ENCODE data around the gene PRDM15.

PRDM15 gene

GRCh38 chr21:41907496-41908258 lies 28.5 kb upstream of the PRDM15 start:
- DNase-seq (ENCODE audit: low read depth, low spot score): no peak

- DNase-seq (ENCODE audit: low read depth, low spot score): no peak
Observed at GRCh38 chr21:41906770-41907169, 27.6 kb upstream of the PRDM15 start.

DNA sequence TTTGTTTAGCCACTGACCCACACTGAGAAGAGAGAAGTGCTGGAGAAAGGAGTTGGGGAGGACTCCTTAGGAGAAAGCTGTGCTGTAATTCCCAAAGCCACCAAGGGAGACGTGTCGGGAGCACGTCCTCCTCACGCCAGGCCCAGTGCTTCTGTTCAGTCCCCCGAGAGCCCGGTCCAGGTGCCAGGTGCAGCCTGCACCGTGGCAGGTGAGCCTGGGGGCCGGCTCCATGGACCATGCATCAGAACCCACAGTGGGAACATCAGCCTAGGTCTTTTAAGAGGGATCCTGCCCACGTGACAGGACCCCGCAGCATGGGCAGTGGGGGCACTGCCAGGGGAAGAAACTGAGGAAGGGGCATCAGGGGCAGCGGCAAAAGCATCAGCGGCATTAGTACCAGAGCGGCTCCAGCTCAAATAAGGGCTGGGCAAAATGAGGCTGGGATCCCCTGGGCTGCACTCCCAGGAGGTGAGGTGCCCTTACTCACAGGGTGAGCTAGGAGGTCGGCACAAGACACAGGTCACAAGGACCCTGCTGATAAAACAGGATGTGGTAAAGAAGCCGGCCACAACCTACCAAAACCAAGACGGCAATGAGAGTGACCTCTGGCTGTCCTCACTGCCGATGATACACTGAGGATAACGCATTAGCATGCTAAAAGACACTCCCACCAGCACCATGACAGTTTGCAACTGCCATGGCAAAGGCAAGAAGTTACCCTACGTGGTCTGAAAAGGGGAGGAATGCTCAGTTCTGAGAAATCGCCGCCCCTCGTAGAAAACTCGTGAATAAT lies 24.6 kb upstream of the PRDM15 start:
- DNase-seq (ENCODE audit: low read depth, low spot score): no peak

DNA sequence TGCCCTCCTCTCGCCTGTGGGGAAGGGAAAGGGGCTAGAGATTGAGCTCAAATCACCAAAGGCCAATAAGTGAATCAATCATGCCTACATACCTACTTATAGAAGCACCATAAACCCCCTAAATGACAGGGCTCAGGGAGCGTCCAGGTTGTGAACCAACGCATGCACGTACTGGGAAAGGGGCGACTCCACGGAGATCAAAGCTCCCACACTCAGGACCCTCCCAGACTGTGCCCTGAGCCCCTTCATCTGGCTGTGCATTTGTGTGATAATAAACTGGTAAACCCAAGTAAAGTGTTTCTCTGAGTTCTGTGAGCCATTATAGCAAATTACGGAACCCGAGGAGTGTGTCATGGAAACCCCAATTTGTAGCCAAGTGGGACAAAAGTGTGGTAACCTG lies 23.8 kb upstream of the PRDM15 start:
- DNase-seq (ENCODE audit: low read depth, low spot score): no peak

DNA sequence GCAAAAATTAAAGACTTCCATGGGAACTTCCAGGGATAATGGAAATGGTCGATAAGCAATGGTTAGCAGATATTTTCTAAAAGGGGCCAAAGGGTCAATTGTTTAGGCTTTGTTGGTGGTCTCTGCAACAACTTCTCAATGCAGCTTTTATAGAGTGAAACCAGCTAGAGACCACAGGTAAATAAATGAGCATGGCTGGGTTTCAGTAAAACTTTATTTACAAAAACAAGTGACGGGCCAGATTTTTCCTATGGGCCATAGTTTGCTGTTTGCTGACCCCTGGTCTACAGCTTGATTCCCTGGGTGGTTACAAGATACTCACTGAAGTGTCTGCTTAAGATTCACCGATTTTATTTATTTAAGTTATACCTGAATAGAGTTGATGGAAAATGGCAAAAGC lies 22.6 kb upstream of the PRDM15 start:
- no peak for DNase-seq (ENCODE audit: low read depth, low spot score)

- DNase-seq (ENCODE audit: low read depth, low spot score): no peak
Observed at GRCh38 chr21:41901099-41901498, 22.0 kb upstream of the PRDM15 start.

- peak; percentile 17 for DNase-seq (ENCODE audit: low read depth, low spot score)
Observed at GRCh38 chr21:41900401-41900800, 21.3 kb upstream of the PRDM15 start.

GRCh38 chr21:41899426-41900202 lies 20.5 kb upstream of the PRDM15 start:
- DNase-seq (ENCODE audit: low read depth, low spot score): no peak

DNA sequence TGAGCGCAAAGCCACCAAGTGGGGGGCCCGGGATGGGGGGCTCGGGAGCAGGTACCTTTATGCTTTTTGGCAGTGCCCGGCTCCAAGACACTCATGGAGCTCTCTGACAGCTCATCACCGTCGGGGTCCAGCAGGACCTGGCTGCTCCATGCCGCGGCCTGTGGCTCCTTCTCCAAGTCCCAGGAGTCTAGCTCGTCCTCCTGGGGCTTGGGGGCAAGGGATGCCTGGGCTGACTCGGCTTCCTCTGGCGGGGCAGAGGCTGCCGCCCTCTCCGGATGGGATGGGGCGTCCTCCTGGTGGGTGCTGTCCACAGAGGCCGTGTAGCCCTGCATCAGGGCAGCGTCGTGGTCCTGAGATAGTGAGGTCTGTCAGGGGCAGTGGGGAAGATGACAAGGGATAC lies 19.9 kb upstream of the PRDM15 start:
- DNase-seq (ENCODE audit: low read depth, low spot score): no peak

- DNase-seq (ENCODE audit: low read depth, low spot score): no peak
Observed at GRCh38 chr21:41897700-41898099, 18.6 kb upstream of the PRDM15 start.

DNA sequence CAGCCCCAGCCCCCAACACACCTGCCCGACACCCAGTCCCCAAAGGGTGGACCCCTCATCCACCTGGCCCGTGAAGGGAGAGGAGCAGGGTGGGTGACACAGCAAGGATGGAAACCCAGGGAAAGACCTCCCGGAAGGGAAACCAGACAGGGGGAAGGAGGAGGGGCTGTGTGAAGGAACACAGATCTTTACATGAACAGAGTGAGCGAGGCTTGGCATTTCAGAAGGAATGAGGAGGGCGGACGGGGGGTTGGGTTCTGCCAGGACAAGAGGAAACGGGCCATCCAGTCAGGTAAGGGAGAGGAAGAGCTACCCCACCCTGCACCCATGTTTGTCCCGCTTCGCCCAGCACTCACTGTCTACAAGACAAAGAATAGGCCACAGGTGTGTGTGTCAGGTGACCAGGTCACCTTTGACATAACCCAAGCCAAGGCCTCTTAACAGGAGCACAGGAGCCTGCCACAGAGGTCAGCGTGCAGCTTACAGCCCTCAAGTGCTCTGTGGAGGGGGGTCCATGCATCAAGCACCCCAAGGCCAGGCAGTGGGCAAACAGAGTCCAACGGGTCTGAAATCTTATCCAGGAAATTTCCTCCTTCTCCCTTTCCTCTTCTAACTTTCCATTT lies 18.0 kb upstream of the PRDM15 start:
- DNase-seq (ENCODE audit: low read depth, low spot score): no peak

DNA sequence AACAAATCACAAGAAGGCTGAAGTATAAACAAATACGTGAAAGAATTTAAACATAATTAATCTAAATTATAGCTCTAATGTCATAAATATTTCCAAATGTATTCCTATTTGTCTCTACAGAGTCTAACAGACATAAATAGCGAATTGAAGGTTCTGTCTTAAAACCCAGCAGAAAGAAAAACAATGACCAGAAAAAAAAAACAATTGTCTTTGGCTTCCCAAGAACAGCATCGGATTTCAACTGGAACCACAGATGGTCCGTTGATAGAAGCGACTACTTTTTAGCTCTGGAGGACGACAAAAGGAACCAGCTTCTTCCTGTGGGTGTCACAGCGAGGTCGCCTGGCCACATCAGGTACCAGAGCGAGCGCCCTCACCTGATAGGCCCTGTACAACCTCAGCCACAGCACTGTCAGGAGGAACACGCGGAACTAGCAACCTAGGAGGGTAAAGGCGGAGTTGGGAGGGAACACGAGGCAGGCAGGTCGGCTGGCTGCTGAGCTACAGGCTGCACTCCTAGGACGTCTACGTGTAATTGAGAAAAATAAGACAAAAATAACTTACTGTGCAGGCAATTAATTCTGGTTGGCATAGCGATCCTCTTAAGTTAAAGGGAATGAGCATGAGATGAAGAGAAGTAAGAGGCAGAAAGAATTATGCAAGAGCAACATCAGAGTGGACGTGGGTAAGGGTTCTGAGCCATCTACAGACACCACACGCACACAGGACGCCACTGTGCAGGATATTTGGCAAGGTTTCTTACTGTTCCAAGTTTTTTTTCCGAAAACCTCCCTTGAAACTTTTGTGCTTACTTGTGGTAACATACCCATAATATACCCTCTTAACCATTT lies 16.7 kb upstream of the PRDM15 start:
- DNase-seq (ENCODE audit: low read depth, low spot score): peak; percentile 21

DNA sequence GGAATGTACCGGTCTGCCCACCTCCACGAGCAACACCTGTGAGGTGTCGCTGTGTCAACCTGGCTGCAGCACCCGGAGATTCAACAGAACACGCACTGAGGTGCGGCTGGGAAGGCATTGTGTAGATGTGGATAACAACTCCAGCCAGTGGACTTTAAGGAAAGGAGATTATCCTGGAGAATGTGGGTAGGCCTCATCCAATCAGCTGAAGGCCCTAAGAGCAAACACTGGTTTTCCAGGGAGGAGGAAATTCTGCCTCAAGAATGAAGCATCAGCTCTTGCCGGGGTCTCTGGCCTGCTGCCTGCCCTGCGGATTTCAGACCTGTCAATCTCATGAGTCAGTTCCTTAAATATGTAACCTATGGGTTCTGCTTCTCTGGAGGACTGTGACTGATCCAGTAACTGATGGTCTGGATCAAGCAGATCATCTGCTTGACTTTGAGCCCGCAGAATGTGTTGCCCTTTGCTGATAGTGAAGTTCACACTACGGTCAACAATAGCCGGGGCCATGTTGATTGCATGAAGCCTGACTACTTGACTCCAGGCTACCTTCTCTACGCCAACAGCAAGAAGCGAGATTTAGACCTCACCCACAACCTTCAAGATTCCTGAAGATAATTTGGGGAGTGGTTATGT lies 15.9 kb upstream of the PRDM15 start:
- peak; percentile 95 for DNase-seq (ENCODE audit: low read depth, low spot score)

DNA sequence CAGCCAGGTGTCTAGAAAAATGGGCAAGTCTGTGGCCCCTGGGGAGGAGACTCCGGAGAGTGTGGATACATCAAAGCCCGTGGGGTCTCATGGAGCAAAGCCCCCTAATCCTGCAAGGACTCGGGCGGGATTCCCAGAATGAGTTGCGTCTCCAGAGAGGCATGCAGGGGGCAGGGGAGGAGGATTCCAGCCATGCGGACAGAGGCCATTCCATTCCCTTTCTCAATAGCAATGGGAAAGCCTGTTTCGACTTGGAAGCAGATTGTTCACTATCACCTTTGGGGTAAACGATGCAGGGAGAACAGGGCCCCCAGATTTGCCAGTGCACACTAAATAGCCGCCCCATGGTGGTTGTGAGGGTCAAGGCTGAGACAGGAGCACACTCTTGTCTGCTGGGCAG lies 15.4 kb upstream of the PRDM15 start:
- DNase-seq (ENCODE audit: low read depth, low spot score): no peak

GRCh38 chr21:41892726-41893125 lies 13.6 kb upstream of the PRDM15 start:
- no peak for DNase-seq (ENCODE audit: low read depth, low spot score)

GRCh38 chr21:41891132-41891531 lies 12.0 kb upstream of the PRDM15 start:
- no peak for DNase-seq (ENCODE audit: low read depth, low spot score)

DNA sequence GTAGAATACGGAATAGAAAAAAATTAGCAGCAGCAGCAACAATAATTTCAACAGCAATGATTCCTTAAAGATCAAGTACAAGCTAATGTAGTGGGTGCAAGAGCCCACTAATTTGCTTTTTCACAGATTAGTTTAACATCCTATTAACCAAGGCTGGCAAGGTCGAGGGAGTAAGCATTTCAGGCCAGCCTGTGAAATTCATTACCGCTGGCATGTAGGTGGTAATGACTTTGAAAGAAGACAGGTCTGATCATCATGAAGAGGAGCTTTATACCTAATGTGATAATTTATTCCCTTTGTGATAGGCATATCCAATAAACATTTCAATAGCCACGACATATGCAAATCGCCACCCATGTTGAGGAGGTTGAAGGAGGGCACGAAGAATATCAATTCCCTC lies 11.2 kb upstream of the PRDM15 start:
- no peak for DNase-seq (ENCODE audit: low read depth, low spot score)

DNA sequence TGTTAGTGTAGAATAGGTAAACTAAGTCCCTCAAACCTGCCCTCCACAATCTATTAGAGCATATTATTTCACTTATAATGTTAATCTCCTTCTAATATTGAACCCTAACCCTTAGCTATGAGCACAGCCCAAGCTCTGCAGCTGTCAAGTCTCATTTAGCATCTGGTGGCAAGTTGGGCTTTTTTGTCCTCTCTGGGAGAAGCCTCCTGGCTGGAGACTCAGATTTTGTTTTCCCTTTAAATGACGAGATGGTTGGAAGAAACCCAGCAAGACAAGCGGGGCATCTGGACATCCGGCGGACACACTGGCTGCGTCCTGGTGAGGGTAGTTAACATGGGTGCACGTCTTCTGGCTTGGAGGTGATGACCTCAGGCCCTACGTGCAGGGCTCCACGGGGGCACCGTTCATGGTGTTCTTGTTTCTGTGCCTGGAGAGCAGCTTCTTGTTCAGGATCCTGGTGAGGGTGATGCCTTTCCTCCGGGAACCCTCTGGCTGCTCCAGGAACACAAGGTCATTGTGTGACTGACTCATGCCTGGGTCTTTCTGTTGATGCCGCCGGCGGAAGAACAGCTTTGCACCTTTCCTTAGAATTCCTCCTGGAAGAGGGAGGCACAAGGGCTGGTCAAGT lies 9.7 kb upstream of the PRDM15 start:
- no peak for DNase-seq (ENCODE audit: low read depth, low spot score)

GRCh38 chr21:41887667-41888066 lies 8.5 kb upstream of the PRDM15 start:
- no peak for DNase-seq (ENCODE audit: low read depth, low spot score)

- DNase-seq (ENCODE audit: low read depth, low spot score): no peak
Observed at GRCh38 chr21:41886328-41886727, 7.2 kb upstream of the PRDM15 start.
